Neural progenitor cell (in vitro differentiated cells): ENCODE data around the gene ANKS3. TPM values are rescaled to one million over a fixed set of nuclear protein-coding genes. Genes with fewer than 3 reads are reported as not detected.

Source experiments
- DNase-seq: peaks from one replicate; pipeline ENCODE4 v3.0.0-alpha.2; 2016; ENCODE audit warnings: low spot score
- H2AFZ ChIP-seq: fragments of 200-600 bp; sonication (generic); replicated peaks from 2 replicates; pipeline ENCODE4 v1.6.1; 2016; ENCODE audit warnings: antibody characterized with exemption
- H3F3A ChIP-seq: fragments of 200-600 bp; sonication (generic); 2 replicates; pipeline ENCODE4 v1.6.1; 2016; ENCODE audit warnings: antibody characterized with exemption, low read depth
- H3K27ac ChIP-seq: fragments of 200-600 bp; sonication (generic); 2 replicates; pipeline ENCODE4 v1.5.1; 2016; ENCODE audit warnings: mild to moderate bottlenecking
- H3K27me3 ChIP-seq: fragments of 200-600 bp; sonication (generic); 2 replicates; pipeline ENCODE4 v1.6.1; 2016; ENCODE audit warnings: mild to moderate bottlenecking, moderate library complexity
- H3K36me3 ChIP-seq: fragments of 200-600 bp; sonication (generic); 2 replicates; pipeline ENCODE4 v1.5.1; 2016
- H3K4me1 ChIP-seq: fragments of 200-600 bp; sonication (generic); 2 replicates; pipeline ENCODE4 v1.6.1; 2016; ENCODE audit warnings: mixed run types
- H3K4me2 ChIP-seq: fragments of 200-600 bp; sonication (generic); 2 replicates; pipeline ENCODE4 v1.6.1; 2016
- H3K4me3 ChIP-seq: fragments of 200-600 bp; sonication (generic); 2 replicates; pipeline ENCODE4 v1.5.1; 2016
- H3K79me2 ChIP-seq: fragments of 200-600 bp; sonication (generic); 2 replicates; pipeline ENCODE4 v1.6.1; 2016; ENCODE audit warnings: low read depth
- H3K9ac ChIP-seq: fragments of 200-600 bp; sonication (generic); 2 replicates; pipeline ENCODE4 v1.6.1; 2016
- H3K9me3 ChIP-seq: fragments of 200-600 bp; sonication (generic); 2 replicates; pipeline ENCODE4 v1.5.1; 2016; ENCODE audit warnings: low read depth
- H4K20me1 ChIP-seq: fragments of 200-600 bp; sonication (generic); 2 replicates; pipeline ENCODE4 v1.6.1; 2016; ENCODE audit warnings: low read depth
- H3K27ac Mint-ChIP-seq: 3 replicates; pipeline ENCODE4 v1.8.0; 2021; ENCODE audit warnings: mixed read lengths
- H3K27me3 Mint-ChIP-seq: 2 replicates; pipeline ENCODE4 v1.8.0; 2022; ENCODE audit warnings: low read depth, mild to moderate bottlenecking, inconsistent platforms, moderate library complexity, mixed read lengths; ENCODE audit not compliant: insufficient read depth
- H3K36me3 Mint-ChIP-seq: 3 replicates; pipeline ENCODE4 v1.8.0; 2021; ENCODE audit warnings: mixed read lengths
- H3K4me1 Mint-ChIP-seq: 3 replicates; pipeline ENCODE4 v1.8.0; 2021; ENCODE audit warnings: mixed read lengths
- H3K4me3 Mint-ChIP-seq: 3 replicates; pipeline ENCODE4 v1.8.0; 2021; ENCODE audit warnings: mild to moderate bottlenecking, moderate library complexity, mixed read lengths
- H3K9me3 Mint-ChIP-seq: 3 replicates; pipeline ENCODE4 v1.8.0; 2020; ENCODE audit warnings: mixed read lengths
- EZH2 ChIP-seq: fragments of 200-600 bp; sonication (generic); IDR thresholded peaks from 2 replicates; pipeline ENCODE4 v1.6.1; 2017; ENCODE audit warnings: antibody characterized with exemption, mild to moderate bottlenecking, moderate library complexity
- EZH2phosphoT487 ChIP-seq: fragments of 200-600 bp; sonication (generic); IDR thresholded peaks from 2 replicates; pipeline ENCODE4 v1.6.1; 2017; ENCODE audit warnings: antibody characterized with exemption
- total RNA-seq: library from RNA; depleted of rRNA; stranded (reverse); fragments of >200 nt; gene quantifications from 2 replicates; pipeline ENCODE4 v1.2.3, GENCODE V29; 2015; ENCODE audit warnings: low replicate concordance
- TF ChIP-seq, protein P1 (sequence below): fragments of 200-600 bp; sonication (generic); IDR thresholded peaks from 2 replicates; pipeline ENCODE4 v1.5.1; 2017; ENCODE audit warnings: antibody characterized with exemption, mild to moderate bottlenecking

Gene ANKS3
- total RNA-seq, 1 donor from 2014 or later, result 20.6 TPM

DNA sequence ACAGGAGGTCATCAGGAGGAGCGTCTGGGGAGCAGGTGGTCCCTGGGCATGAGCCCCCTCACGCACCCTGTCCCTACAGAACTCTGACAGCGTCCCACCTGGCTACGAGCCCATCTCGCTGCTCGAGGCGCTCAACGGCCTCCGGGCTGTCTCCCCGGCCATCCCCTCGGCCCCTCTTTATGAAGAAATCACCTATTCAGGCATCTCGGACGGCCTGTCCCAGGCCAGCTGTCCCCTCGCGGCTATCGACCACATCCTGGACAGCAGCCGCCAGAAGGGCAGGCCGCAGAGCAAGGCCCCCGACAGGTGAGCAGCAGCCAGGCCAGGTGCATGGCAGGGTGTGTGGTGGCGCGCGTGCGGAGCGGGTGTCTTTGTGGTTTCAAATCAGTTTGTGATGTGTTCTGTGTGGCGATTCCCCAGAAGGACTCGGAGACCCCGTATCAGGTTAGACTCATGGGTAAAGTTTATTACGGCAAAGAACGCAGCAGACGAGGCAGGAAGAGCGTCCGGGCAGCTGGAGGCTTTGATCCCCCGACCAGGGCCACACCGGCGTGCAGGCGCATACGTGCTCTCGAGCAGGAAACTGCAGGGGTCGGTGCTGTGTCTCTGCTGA is 52.5 kb downstream of the ANKS3 start:
- no peaks in the 10 kb centered on the region for H3K27me3 ChIP-seq
- Mint-ChIP-seq H3K4me1 (no peaks in the 10 kb centered on the region), H3K27me3 (peaks cover 4% of the 10 kb centered on the region), H3K4me3 (no peak overlapping the region), H3K9me3 (no peaks in the 10 kb centered on the region), H3K27ac (no peak overlapping the region), H3K36me3 (peaks cover 4% of the 10 kb centered on the region)
- no peaks in the 10 kb centered on the region for H3K4me1 ChIP-seq
- no peaks in the 10 kb centered on the region for H3K79me2 ChIP-seq
- no peak for TF ChIP-seq EZH2phosphoT487
- no peak for TF ChIP-seq EZH2
- TF ChIP-seq, protein P1, sequence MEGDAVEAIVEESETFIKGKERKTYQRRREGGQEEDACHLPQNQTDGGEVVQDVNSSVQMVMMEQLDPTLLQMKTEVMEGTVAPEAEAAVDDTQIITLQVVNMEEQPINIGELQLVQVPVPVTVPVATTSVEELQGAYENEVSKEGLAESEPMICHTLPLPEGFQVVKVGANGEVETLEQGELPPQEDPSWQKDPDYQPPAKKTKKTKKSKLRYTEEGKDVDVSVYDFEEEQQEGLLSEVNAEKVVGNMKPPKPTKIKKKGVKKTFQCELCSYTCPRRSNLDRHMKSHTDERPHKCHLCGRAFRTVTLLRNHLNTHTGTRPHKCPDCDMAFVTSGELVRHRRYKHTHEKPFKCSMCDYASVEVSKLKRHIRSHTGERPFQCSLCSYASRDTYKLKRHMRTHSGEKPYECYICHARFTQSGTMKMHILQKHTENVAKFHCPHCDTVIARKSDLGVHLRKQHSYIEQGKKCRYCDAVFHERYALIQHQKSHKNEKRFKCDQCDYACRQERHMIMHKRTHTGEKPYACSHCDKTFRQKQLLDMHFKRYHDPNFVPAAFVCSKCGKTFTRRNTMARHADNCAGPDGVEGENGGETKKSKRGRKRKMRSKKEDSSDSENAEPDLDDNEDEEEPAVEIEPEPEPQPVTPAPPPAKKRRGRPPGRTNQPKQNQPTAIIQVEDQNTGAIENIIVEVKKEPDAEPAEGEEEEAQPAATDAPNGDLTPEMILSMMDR, result no peak
- H3K9me3 ChIP-seq, result no peaks in the 10 kb centered on the region
- no peaks in the 10 kb centered on the region for H3K36me3 ChIP-seq
- no peak overlapping the region for H3K4me3 ChIP-seq
- peaks cover 3% of the 10 kb centered on the region for H4K20me1 ChIP-seq
- H3K27ac ChIP-seq, result no peak overlapping the region
- no peak overlapping the region for H2AFZ ChIP-seq
- H3F3A ChIP-seq, result no peaks in the 10 kb centered on the region
- no peak overlapping the region for H3K9ac ChIP-seq
- DNase-seq, result no peak
- no peak overlapping the region for H3K4me2 ChIP-seq

DNA sequence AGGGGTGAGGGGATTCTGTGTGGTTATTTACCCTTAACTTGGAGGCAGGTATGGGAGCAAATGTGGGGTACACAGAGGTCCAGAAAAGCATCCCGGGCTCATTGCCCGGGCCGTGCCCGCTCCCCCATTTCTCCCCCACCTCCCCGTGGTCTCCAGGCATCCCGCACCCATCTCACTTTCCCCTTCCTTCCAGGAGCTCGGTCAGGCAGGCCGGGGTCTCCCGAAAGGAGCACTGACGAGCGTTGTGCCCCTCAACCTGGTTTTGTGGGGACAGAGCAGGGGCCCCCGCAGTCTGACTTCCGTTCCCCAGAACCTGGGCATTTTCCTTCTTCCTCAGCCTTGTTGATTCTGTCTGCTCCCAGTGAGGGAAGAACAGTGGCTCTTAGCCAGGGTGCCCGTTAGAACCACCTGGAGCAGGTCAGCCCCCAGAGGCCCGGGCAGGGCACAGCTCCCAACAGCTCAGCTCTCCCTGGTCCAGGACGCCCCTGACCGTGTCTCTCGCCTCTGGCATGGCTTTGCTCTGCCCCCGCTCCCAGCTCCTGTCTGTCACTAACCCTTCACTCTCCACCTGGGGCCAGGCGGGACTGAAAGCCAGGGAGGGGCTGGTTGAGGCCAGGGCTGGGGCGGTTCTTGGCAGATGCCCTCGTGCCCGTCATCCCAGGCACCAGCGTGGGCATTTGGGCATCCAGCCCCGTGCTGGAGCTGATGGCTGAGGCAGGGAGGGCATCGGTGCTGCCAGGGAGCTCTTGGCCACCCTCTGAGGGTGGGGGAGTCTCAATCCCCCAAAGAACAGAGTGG is 53.2 kb downstream of the ANKS3 start:
- H3K27me3 Mint-ChIP-seq, result peaks cover 4% of the 10 kb centered on the region
- Histone ChIP-seq H3K36me3 (no peaks in the 10 kb centered on the region), H2AFZ (no peak overlapping the region), H3K9ac (no peak overlapping the region), H3K4me2 (no peak overlapping the region), H3K27me3 (no peaks in the 10 kb centered on the region), H3K79me2 (no peaks in the 10 kb centered on the region), H3K27ac (no peak overlapping the region), H3K4me3 (no peak overlapping the region), H3K4me1 (no peaks in the 10 kb centered on the region), H3F3A (no peaks in the 10 kb centered on the region), H3K9me3 (no peaks in the 10 kb centered on the region), H4K20me1 (peaks cover 3% of the 10 kb centered on the region)
- no peak for TF ChIP-seq EZH2
- TF ChIP-seq EZH2phosphoT487, result no peak
- TF ChIP-seq, protein P1, result no peak
- no peak overlapping the region for H3K27ac Mint-ChIP-seq
- no peaks in the 10 kb centered on the region for H3K9me3 Mint-ChIP-seq
- H3K4me1 Mint-ChIP-seq, result no peaks in the 10 kb centered on the region
- no peak for DNase-seq
- peaks cover 4% of the 10 kb centered on the region for H3K36me3 Mint-ChIP-seq
- no peak overlapping the region for H3K4me3 Mint-ChIP-seq

DNA sequence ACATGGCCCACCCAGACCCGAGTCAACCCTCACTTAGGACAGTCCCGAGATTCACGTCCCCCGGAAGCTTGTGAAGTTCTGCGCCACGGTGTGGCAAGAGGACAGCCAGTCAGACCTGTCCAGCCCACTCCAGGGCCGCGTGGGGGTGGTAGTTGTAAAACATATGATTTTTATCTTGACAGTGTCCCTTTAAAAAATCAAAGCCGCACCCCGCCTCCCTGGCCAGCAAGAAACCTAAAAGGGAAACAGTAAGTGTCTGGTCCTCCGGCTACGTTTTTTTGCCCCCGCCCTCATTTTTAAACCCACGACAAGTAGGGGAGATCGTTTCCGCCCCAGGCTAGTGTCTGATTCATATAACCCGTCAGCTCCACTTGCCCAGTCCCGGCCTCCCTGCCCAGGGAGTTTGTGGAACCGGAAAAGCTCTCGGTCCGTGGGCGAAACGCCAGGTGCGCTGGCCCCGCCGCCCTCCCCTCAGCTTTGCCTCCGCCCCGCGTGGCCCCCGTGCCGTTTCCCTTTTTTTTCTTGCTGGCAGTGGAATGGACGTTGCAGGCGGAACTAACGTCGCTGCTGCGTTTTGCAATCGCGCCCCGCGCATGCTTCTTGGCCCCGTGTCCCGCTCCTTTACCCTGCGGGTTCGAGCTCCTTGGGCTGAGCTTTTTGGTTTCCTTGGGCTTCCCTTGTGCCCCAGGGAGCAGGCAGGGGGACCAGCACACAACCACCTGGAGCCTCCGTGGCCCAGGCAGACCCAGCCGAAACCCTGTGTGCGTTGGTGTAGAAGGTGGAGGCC is 54.0 kb downstream of the ANKS3 start:
- no peaks in the 10 kb centered on the region for H3K4me1 Mint-ChIP-seq
- Histone ChIP-seq H3F3A (no peaks in the 10 kb centered on the region), H3K4me1 (no peaks in the 10 kb centered on the region), H2AFZ (no peak overlapping the region), H3K9ac (no peak overlapping the region), H3K36me3 (no peaks in the 10 kb centered on the region), H3K9me3 (no peaks in the 10 kb centered on the region), H3K4me3 (no peak overlapping the region), H3K27ac (no peak overlapping the region), H4K20me1 (peaks cover 3% of the 10 kb centered on the region), H3K4me2 (no peak overlapping the region), H3K27me3 (no peaks in the 10 kb centered on the region), H3K79me2 (no peaks in the 10 kb centered on the region)
- H3K9me3 Mint-ChIP-seq, result no peaks in the 10 kb centered on the region
- H3K27me3 Mint-ChIP-seq, result peaks cover 4% of the 10 kb centered on the region
- peaks cover 3% of the 10 kb centered on the region for H3K36me3 Mint-ChIP-seq
- DNase-seq, result no peak
- H3K4me3 Mint-ChIP-seq, result no peak overlapping the region
- TF ChIP-seq EZH2 (no peak), EZH2phosphoT487 (no peak)
- TF ChIP-seq, protein P1, result no peak
- no peak overlapping the region for H3K27ac Mint-ChIP-seq
